Activated CD4-positive, alpha-beta T cell treated with anti-CD3 and anti-CD28 coated beads for 24 hours (primary cell): ENCODE results near the gene TTC5.
"Not testable (repeated sequence)": the region's sequence is repeated elsewhere in the genome, so short reads cannot be mapped to it uniquely, and the experiment has no call there.

ENCODE experiments used
- DNase-seq, 2 donors: peaks; one replicate each; pipeline ENCODE4 v3.0.0-alpha.2; 2020; ENCODE audit warnings: low read depth in 2 of 2

The TTC5 gene

DNA sequence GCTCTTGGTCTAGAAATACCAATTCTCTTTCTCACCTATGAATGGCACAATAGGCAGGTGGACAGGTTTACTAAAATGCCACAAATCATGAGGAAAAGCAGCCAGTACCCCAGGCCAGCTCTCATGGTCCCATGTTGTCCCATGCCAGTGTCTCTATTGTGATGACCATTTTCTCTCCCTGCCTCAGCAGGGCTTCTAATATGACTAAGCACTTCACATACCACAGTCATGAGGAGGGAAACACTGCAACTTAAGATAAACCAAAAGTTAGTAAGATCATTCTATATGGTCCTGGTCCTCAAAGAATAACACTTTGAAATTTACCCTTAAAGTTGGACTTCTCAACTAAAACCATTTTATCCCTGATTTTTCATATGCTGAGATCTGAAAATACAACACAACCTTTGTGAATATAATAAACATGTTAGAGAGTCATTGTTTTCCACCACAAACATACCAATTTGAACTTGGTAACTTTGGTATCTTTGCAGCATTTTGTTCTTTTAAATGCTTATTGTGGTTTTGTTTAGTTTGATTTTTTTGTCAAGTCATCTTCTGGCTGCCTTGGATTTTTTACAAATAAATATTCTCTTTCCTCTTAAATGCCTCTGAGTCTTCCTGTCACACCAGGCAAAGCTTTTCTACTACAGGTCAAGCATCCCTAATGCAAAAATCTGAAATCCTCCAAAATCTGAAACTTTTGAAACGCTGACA is 3.6 kb downstream of the TTC5 start:
- DNase-seq: no peak

GRCh38 chr14:20295067-20295466 is 10.7 kb downstream of the TTC5 start:
- DNase-seq: no peak

GRCh38 chr14:20294636-20295035 is 11.1 kb downstream of the TTC5 start:
- DNase-seq: no peak

- DNase-seq: not testable (repeated sequence)
These were observed 23.8 kb downstream of the TTC5 start for GRCh38 chr14:20281998-20282397.

DNA sequence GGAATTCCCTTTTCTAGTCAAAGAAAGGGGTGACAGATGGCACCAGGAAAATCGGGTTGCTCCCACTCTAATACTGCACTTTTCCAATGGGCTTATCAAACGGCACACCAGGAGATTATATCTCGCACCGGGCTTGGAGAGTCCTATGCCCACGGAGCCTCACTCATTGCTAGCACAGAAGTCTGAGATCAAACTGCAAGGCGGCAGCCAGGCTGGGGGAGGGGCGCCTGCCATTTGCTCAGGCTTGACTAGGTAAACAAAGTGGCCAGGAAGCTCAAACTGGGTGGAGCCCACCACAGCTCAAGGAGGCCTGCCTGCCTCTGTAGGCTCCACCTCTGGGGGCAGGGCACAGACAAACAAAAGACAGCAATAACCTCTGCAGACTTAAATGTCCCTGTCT is 25.5 kb downstream of the TTC5 start:
- DNase-seq: not testable (repeated sequence)

GRCh38 chr14:20278414-20278813 is 27.3 kb downstream of the TTC5 start:
- no peak for DNase-seq

DNA sequence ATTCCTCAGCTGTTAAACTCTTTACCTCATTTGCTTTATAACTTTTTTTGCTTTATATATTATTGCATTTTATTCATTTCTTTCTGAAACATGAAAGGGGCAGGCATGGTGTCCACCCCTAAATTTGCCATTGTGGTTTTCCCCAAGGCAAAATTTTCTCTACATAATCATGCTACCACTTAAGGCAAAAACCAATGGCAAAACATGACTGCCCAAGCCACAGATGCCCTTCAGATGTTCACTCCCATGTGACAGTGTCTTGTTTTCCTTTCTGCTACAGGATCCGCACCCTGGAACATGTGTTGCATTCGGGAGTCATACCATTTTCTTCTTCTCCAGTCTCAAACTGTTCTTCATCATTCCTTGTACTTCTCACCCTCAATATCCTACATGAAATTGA is 28.3 kb downstream of the TTC5 start:
- no peak for DNase-seq

- DNase-seq: no peak
These were observed 31.7 kb downstream of the TTC5 start for GRCh38 chr14:20274062-20274461.

GRCh38 chr14:20264361-20264760 is 41.4 kb downstream of the TTC5 start:
- DNase-seq: not testable (repeated sequence)

- no peak for DNase-seq
These were observed 43.1 kb downstream of the TTC5 start for GRCh38 chr14:20262642-20263128.

DNA sequence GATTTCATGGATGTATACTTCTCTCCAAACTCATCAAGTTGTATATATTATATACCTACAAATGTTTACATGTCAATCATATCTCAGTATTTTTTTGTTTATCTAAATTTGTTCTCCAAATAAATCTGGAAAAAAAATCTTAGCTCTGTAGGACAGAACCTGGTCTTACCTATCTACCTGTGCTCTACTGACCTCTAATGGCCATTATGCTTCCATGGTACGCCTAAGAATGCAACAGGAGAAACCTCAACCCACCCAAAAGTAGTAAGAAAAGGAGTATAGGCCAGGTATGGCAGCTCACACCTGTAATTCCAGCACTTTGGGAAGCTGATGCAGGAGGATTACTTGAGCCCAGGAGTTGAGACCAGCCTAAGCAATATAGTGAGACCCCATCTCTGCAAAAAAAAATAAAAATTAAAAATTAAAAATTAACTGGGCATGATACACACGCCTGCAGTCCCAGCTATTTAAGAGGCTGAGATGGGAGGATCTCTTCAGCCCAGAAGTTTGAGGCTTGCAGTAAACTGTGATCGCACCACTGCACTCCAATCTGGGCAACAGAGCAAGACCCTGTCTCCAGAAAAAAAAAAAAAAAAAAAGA is 58.0 kb downstream of the TTC5 start:
- no peak for DNase-seq
